ENCODE results near the gene MAML3.

The MAML3 gene

DNA sequence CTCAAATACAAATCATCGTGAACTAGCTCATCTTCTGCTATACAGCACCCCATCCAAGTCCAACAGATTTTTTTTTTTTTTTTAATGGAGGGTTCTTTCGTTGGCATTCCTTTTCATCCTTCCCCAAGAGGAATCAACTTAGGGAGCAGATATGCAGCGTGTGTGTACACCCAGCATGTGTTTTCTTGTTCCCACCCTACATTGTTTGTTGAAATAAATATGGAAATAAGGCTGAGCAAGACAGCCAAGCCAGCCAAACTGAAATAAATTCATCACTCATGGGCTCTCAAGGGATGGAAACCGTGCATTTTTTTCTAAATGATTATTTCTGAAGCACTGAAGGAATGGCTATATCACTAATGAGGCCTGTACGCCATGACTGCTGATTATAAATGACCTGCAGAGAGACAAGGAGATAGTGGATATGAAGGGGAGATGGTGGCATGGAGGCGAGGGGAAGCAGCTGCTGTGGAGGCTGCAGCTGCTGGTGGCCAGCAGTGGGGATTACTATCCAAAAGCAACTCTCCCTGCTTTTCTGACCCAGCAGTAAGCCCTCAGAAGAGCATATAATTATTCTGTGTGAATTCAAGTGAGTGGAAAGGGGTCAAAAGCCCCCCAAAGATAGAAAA, 314.5 kb downstream of the MAML3 start:
- DNase-seq (ENCODE audit: low read depth) = no peak

DNA sequence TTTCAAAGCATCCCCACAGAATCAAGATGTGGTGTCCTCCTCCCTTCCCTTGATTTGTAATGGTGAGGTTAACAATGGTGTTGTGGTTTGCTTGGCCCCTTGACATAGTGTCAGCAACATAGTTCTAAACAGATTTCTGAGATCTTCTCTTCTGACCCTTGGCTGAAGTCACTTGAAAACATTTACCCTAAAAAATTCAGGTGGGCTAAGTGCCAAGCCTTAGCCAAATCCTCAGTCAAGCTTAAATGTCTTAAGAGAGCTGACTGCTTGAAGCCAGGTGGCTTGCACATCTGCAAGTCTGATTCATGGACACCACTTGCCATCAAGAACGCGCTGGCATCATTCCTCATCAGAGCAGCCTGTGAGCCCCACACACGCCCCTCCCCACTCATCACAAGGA, 315.2 kb downstream of the MAML3 start:
- DNase-seq (ENCODE audit: low read depth) = no peak

- DNase-seq (ENCODE audit: low read depth) = no peak
Measured at GRCh38 chr4:139834981-139835391, 319.0 kb downstream of the MAML3 start.

- no peak for DNase-seq (ENCODE audit: low read depth)
Measured at GRCh38 chr4:139834226-139834662, 319.7 kb downstream of the MAML3 start.

GRCh38 chr4:139833151-139833910, 320.7 kb downstream of the MAML3 start:
- no peak for DNase-seq (ENCODE audit: low read depth)

DNA sequence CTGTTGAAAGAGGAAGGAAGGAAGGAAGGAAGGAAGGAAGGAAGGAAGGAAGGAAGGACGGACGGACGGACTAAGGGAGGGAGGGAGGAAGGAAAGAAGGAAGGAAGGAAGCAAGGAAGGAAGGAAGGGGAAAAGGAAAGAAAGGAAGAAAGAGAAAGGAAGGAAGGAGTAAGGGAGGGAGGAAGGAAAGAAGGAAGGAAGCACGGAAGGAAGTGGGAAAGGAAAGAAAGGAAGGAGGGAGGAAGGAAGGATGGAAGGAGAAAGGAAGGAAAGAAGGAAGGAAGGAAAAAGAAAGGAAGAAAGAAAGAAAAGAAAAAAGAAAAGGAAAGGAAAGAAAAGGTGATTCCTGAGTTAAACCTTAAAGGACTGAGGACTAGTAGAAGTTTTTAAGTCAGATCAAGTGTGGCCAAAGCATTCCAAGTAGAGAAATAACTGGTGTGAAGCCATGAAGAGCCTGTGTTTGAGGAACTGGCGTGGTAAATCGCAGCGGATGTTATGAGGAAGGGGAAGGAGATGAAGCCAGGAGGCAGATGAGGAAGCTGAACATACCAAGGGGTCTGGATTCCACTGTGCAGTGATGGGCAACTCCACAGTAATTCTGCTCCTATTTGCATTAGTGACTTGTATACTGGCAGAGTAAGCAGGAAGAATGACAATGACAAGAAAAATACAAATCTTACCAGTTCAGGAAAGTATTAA, 324.9 kb downstream of the MAML3 start:
- no peak for DNase-seq (ENCODE audit: low read depth)

- DNase-seq (ENCODE audit: low read depth) = no peak
Measured at GRCh38 chr4:139826426-139826825, 327.6 kb downstream of the MAML3 start.

DNA sequence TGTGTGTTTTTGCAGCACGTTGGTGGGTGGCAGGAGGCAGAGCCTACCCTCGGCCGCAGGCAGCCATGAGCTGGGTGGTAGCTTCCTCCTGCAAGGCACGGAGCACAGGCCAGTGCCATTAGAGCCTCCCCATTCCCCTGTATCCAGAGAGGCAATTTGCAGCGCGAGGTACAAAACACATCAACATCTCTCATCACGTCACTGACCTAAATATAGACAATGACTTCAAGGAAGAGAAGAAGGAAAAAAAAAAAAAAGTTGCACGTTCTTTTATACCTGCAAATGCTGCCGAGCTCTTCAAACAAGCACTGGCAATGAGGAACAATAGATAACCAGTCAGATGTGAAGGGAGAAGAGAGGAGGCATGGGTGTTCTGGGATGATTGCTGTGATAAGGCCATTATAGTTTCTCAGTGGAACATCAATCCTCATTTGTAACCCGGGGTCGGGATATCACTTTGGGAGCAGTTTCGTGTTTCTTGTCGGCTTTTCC, 328.4 kb downstream of the MAML3 start:
- DNase-seq (ENCODE audit: low read depth) = no peak

- DNase-seq (ENCODE audit: low read depth) = no peak
Measured at GRCh38 chr4:139824882-139825522, 329.0 kb downstream of the MAML3 start.

- no peak for DNase-seq (ENCODE audit: low read depth)
Measured at GRCh38 chr4:139823746-139824145, 330.2 kb downstream of the MAML3 start.

DNA sequence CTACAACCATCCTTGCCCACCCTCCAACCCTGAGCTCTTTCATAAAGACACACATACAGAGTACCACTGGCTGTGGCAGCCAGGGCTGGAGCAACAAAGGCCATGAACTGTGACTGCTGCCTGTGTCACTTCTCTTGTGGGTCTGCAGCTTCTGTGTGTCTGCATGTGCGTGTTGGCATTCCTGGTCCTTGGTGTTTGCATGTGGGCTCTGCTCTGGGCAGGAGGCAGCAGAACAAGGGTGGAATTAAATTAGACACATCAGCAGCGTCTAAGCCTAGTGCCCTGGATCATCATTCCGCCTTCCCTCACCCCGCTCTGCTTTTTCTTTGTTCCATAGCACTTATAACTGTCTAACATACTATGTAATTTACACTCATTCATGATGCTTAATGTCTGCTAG, 330.6 kb downstream of the MAML3 start:
- DNase-seq (ENCODE audit: low read depth) = no peak

DNA sequence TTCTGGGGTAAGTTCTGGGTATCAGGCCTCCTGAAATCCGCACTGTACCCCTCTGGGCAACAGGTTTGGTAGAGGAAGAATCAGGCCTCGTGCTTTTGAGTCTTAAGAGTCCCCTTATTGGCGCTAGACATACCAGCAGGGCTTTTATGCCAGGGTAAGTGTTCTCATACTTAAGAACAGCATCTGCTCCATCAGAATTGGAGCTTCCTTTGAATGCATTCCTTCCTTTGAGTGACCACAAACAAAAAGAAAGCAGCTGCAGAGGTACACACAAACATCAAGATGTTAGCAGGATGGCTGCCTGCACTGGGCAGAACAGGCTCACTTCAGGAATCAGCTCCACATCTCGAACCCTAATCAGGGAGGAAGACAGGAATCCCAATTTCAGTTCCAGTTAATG, 331.6 kb downstream of the MAML3 start:
- DNase-seq (ENCODE audit: low read depth) = no peak

DNA sequence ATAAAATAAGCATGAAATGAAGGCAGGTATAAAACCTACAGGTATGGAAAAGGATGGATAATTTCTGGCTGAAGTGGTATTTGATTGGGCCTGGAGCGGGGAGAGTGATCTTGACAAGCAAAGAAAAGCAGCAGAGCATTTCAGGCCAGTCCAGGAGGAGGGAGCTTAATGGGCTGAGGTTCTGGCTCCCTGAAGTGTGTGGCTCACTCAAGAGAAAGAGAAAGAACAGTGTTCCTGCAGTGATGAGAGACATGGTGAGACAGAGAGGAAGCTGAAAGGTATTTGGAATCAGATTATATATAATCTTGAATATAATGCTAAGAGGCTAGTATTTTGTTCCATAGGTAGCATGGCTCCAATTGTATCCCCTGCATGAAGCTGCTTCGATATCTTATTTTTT, 334.9 kb downstream of the MAML3 start:
- no peak for DNase-seq (ENCODE audit: low read depth)

DNA sequence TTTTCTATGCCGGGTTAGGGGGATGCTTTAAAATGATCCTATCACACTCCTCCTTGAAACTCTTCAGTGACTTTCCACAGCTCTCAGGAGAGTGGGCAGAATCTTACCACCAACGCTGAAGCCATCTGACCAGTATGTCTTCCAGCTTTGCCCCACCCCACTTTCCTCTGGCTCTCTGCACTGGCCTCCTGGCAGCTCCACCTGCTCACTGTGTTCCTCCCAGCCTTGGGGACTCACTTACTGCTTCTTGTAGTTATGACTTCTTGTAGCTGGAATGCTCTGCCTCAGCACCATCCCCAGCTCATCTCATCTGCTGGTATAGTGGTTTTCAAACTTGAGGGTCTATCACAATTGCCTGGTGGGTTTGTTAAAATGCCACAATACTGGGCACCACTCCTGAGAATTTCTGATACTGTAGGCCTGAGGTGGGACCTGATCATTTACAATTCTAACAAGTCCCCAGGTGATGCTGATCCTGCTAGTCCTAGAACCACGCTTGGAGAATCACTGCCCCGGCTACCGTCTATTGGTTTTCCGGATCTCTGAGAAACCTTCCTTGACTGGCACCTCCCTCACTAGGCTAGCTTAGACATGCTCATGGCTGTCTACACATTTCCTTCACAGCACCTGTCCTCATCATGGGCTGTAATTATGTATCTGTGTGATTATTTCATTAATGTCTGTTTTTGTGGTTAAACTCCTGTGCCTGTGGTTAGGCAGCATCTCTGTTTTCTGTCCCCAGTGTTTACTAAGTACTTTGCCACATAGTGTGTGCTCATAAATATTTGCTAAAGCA, 336.1 kb downstream of the MAML3 start:
- DNase-seq (ENCODE audit: low read depth) = no peak

- no peak for DNase-seq (ENCODE audit: low read depth)
Measured at GRCh38 chr4:139816856-139817255, 337.1 kb downstream of the MAML3 start.

DNA sequence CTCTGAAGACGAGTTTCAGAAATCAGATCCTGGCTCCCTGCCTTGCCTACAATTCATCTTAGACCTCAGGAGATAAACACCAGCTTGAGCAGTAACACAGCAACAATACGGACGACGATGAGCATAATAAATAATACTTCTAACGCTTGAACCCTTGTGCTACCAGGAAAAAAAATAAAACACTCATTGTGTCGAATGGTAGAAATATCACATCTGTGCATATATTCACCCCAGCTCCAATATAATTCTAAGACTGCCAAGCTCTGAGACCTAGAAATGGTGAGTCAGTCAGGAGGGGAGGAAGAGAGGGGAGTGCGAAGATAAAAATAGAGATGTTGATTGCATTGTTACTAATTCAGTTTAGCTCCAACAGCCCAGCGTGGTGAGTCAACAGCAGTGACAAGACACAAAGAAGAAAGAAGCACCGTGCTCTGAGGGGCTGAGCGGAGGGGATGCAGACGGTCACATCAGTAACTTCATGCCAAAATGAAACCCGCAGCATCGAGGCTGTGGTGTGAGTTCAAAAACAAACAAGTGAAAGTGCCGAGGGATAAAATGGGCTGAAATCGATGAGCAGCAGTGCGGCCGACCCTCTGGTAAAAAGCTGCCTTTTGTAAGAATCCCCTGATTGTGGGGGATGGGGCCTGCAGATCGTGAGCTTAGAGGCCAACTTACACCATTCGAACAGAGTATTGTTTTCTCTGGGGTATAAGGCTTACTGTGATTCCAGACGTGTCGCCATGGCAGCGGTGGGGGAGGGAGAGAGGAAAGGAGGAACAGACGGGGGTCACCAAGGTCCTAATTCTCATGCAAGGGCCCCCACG, 338.0 kb downstream of the MAML3 start:
- no peak for DNase-seq (ENCODE audit: low read depth)

DNA sequence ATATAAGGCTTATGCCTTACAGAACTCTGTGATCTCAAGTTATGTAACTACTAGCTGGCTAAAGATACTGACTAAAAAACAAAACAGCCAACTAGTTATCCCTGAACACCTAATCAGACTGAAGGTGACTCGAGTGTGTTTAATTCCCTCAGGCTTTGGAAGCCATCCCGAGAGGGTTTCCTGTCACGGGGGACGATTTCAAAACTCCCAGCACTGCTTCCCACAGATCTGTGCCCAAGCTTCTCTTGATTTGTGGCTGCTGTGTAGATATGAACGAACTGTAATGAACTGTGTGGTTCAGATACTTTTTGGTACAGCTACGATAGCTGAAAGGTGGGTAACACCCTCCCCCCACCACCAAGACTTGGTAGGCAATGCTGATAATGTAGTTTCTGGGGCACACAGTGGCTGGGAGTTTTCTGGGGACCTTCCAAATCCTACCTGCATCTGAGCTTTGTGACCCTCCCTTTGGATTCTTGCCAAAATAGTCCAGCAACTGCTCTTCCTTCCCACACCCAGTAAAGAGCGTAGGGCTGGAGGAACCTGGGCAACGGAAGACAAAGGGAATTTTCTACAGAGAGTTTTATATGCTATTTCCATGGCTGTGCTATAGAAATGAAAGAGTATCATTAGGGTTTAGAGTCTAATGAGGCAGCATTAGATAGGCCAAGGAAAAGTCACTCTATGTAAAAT, 339.5 kb downstream of the MAML3 start:
- no peak for DNase-seq (ENCODE audit: low read depth)

- no peak for DNase-seq (ENCODE audit: low read depth)
Measured at GRCh38 chr4:139813881-139814280, 340.1 kb downstream of the MAML3 start.

- DNase-seq (ENCODE audit: low read depth) = no peak
Measured at GRCh38 chr4:139810710-139811109, 343.3 kb downstream of the MAML3 start.

DNA sequence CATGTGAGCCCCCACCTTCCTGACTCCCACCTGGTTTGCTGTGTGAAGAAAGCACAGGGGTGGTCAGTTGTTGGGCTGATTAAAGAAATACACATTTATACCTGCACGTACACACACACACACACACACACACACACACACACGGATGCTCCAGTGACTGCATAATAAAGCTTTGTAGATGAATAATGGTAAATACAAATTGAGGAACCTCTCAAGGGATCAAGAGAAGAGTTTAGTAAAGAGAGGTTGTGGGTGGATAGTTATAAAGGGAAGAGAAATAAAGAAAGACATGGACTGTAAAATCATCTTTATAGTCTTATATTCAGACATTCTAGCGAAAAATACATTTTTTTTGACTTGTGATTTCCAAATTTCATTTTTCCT, 344.2 kb downstream of the MAML3 start:
- no peak for DNase-seq (ENCODE audit: low read depth)
